Endometrium (tissue), 2 donors: ENCODE data around the gene SMARCA4.

Experiments
- FAIRE-seq: peaks from 2 replicates; lab custom pipeline; 2012; peaks lifted over from hg19 to GRCh38; lab: Jason Lieb, UNC
- donor health status: control.
- donor health status: control.

Gene SMARCA4

GRCh38 chr19:11034449-11035213 is 73.8 kb downstream of the SMARCA4 start:
- no peak for FAIRE-seq

- no peak for FAIRE-seq
Observed at GRCh38 chr19:11035441-11036377, 74.9 kb downstream of the SMARCA4 start.

GRCh38 chr19:11038511-11038910 is 77.7 kb downstream of the SMARCA4 start:
- no peak for FAIRE-seq

GRCh38 chr19:11041194-11041593 is 80.4 kb downstream of the SMARCA4 start:
- no peak for FAIRE-seq

- no peak for FAIRE-seq
Observed at GRCh38 chr19:11041966-11042627, 81.3 kb downstream of the SMARCA4 start.

- FAIRE-seq = no peak
Observed at GRCh38 chr19:11044431-11044830, 83.6 kb downstream of the SMARCA4 start.

- no peak for FAIRE-seq
Observed at GRCh38 chr19:11045536-11045935, 84.7 kb downstream of the SMARCA4 start.

GRCh38 chr19:11046605-11047354 is 86.0 kb downstream of the SMARCA4 start:
- no peak for FAIRE-seq

- no peak for FAIRE-seq
Observed at GRCh38 chr19:11047866-11048265, 87.0 kb downstream of the SMARCA4 start.

GRCh38 chr19:11050323-11051114 is 89.7 kb downstream of the SMARCA4 start:
- no peak for FAIRE-seq

- no peak for FAIRE-seq
Observed at GRCh38 chr19:11053817-11054195, 93.0 kb downstream of the SMARCA4 start.

GRCh38 chr19:11054200-11054599 is 93.4 kb downstream of the SMARCA4 start:
- no peak for FAIRE-seq

GRCh38 chr19:11054628-11055027 is 93.8 kb downstream of the SMARCA4 start:
- FAIRE-seq = no peak

GRCh38 chr19:11058246-11059030 is 97.6 kb downstream of the SMARCA4 start:
- no peak for FAIRE-seq

- FAIRE-seq = no peak
Observed at GRCh38 chr19:11059511-11060358, 98.9 kb downstream of the SMARCA4 start.

- no peak for FAIRE-seq
Observed at GRCh38 chr19:11061952-11062351, 101.1 kb downstream of the SMARCA4 start.

- no peak for FAIRE-seq
Observed at GRCh38 chr19:11063434-11063833, 102.6 kb downstream of the SMARCA4 start.

- no peak for FAIRE-seq
Observed at GRCh38 chr19:11064831-11065303, 104.0 kb downstream of the SMARCA4 start.

- FAIRE-seq = no peak
Observed at GRCh38 chr19:11066326-11066725, 105.5 kb downstream of the SMARCA4 start.
